LoVo (cell line): ENCODE results near the gene SPC25.

Experiments used
- DNase-seq: peaks from one replicate; pipeline ENCODE4 v3.0.0-alpha.2; 2016; ENCODE audit warnings: low spot score

SPC25 gene

GRCh38 chr2:168843253-168843652, 47.0 kb downstream of the SPC25 start:
- DNase-seq, result no peak

DNA sequence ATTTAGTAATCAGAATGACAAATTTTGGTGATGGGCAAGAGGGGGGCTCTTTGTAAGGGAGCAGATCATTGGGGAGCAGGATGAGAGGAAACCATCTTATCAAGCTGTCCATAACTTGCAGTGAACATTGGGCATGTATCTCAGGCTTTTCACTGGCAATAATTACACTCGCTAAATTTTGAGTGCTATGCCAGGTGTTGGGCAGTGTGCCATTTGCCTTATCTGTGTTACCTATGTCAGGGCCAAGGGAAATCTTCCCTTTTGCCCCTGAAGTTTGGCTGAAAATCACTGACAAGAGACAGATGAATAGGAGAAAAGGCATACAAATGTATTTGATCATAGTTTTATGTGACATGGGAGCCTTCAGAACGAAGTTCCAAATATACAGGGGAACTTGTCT, 48.8 kb downstream of the SPC25 start:
- no peak for DNase-seq

DNA sequence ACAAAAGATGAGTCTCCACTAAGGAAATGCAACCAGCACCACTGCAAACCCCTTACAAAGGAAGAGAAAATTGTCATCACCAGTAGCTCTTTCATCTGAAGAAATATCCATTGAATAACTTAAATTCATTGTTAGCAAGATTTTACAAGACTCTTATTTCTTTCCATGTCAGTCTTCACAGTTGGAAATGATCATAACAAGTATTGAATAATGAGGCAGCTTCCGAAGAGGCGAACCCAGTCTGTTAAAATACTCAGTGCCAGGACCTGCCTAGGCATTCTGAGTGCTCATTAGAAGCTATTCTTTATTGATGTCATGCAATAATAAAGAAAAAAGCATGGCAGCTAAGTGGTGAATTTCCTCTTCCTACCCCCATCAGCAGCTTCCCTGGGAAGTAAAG, 54.3 kb downstream of the SPC25 start:
- no peak for DNase-seq

DNA sequence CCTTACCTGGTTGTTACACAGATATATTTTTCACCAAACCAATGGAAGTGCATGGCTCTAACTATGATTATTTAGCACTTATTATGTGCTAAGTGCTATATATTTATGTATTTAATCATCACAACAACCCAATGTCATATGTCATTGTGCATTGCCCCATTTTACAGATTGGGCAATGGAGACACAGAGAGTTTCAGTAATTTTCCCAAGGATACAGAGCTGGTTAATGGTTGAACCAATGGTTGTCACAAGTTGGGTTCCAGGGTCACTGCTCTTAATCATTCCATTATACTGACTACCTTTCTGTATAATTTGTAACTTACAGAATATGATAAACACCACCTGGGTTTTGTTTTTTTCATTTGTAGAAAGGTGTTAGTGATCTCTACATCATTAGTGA, 58.6 kb downstream of the SPC25 start:
- no peak for DNase-seq

DNA sequence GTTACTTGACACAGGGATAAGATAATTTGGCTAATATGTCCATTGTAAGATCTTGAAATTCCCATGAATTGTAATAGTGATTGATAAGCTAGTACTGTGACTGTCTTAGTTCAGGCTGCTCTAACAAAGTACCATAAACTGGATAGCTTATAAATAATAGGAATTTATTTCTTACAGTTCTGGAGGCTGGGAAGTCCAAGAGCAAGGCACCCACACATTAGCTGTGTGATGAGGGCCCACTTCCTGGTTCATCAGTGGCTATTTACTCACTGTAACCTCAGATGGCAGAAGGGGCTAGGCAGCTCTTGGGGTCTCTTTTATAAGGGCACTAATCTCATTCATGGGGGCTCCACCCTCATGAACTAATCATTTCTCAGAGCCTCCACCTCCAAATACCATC, 59.3 kb downstream of the SPC25 start:
- DNase-seq, result no peak

DNA sequence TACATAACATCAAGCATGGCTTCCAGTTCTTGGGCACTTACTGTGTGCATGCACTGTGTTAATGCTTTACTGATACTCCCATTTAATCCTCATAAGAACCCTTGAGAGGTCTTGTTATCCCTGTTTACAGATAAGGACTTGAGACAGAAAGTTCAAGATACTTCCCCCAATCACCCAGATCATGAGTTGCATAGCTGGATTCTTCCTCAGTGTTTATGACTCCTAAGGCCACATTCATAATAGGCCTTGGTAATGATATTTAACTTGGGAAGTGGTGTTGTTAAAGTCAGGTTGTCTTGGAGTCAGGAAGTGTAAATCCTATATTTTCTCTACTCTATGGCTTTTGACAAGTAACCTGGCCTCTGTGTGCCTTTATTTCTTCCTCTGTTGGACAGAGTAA, 65.1 kb downstream of the SPC25 start:
- DNase-seq, result no peak

DNA sequence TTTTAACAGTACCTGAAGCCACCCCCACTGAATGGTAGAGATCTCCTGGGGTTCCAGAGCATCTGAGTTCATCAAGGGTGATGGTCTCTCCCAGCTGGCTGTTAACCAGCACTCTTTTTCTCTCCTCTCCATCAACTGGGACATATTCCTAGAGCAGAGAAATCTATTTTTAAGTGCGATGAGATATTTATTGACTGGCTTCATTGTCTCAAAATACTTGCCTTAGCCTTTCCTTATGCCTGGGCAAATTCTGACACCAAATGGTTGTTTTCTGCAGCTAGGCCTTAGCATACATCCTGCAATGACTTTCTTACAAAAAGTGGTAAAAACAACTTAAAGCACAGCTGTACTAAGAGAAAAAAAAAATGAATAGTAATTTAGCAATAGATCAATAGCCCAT, 68.2 kb downstream of the SPC25 start:
- no peak for DNase-seq

GRCh38 chr2:168821577-168821976, 68.7 kb downstream of the SPC25 start:
- no peak for DNase-seq
